NK-92 treated with Interleukin-12 subunit alpha and Interleukin-12 subunit beta, amount 100 ng/mL, for 24 hours (cell line): ENCODE measurements around the gene SCN4B.

ENCODE experiments used
- DNase-seq: peaks from one replicate; lab custom pipeline; 2025; lab: John Stamatoyannopoulos, UW

The SCN4B gene

GRCh38 chr11:118152020-118152551 is 537 bp downstream of the SCN4B start:
- no peak for DNase-seq

GRCh38 chr11:118151431-118151830 is 1.2 kb downstream of the SCN4B start:
- no peak for DNase-seq

DNA sequence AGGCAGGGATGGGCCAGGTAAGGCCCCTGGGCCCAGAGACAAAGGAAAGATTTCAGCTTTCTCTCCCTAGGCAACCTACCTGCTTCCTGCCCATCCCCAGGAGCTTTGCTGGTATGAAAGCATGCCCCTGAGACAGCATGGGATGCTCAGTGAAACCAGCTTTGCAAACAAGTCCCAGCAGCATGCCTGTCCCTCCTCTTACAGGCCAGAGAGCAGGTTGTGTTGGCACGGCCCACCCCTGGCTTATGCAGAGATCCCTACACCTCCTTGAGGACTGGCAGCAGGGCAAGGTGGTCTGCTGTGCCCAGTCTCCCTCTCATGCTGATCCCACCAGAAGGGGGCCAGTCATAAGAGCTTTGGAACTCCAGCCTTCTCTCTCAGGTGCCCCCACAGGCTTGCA is 3.1 kb downstream of the SCN4B start:
- DNase-seq, result no peak

GRCh38 chr11:118148856-118149255 is 3.8 kb downstream of the SCN4B start:
- no peak for DNase-seq

DNA sequence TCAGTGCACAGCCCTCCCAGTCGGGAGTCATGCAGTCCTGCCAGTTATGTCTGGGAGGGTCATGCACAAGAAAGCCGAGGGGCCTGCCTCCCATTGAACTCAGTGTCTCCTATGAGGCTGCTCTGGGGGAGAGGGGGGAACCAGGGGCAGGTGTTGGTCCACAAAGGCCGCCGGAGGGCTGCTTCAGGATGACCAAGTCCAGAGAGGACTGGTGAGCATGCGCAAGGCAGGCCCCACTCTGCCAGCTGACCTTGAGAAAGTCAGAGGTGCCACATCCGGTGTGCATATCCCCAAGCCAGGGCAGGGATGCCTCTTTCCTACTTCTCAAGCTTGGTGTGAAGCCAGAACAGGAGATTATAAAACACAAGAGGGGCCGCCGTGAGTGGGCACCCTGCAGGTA is 4.4 kb downstream of the SCN4B start:
- no peak for DNase-seq

DNA sequence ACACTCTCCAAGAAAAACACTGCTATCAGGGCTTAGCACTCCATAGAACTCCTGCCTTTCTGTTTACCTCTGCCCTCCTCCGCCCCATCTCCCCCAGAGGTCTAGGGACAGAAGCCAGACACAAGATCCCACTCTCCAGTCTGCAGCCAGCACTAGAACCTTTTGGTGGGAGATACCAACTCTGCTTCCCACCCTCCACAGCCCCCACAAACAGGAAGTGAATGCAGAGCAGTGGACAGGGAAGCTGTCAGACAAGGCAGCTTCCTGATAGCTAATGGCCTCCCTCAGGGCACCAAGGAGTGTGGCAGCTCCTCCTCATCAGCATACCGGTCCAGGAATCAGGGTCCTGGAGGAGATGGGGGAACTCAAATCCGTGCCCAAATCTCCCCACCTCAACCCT is 5.1 kb downstream of the SCN4B start:
- no peak for DNase-seq

DNA sequence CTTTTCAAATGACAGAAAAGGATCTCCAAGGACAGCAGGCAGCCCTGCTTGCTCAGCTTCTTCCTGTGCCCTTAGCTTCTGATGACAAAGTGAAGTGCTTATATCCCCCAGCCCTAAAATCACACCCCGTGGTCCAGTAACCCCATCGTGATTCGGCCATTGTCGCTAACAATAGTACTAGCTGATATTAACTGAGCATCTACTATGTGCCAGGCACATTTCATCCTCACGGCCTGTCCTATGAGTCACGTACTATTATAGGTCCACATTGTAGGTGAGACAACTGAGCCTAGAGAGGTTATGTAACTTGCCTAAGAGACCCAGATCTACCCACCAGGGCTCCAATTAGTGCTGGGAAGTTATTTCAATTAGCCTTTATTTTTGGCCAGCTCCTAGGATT is 6.1 kb downstream of the SCN4B start:
- DNase-seq, result no peak

- DNase-seq, result peak; percentile 81
Observed at GRCh38 chr11:118145285-118146227, 7.1 kb downstream of the SCN4B start.

DNA sequence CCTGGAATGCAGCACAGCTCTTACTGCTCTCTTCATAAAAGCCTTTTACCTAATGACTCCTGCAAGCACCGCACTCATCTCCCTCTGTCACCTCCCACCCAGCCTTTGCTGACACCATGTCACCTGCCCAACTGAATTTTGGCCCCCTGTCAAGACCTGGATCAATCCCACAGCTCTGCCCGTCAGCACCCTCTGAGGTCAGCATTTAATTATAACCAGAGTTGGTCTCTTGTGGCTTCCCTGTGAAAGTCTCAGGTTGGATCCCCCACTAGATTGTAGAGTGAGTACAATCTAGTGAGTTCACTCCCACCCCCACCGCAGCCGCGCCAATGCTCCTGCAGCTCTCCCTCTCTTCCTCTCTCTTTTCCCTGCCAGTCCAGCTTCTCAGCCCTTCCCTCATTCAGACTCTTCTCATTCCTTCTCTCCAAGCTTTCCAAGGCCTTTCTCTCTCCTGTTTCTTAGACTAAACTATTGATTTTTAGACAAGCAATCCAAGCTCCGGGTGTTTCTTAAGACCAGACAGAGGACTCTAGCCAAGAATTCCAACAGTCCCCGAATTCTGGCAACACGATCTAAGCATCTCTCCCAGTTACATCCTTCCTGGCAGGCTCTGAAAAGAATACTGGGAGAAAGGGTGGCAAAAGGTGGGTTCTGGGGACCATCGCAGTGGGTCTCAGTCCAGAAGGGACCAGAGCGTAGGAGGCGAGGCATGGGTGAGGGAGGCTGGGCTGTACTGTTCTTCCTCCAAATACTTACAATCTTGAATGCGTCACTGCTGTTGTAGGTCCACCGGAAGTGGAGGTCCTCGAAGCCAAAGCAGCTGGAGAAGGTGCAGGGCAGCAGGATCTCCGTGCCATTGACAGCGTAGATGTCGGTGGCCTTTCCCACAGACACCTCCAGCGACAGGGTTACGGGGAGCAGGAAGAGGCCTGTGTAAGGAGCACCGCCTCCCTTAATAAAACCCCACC is 8.0 kb downstream of the SCN4B start:
- DNase-seq, result no peak

GRCh38 chr11:118143661-118144185 is 8.9 kb downstream of the SCN4B start:
- no peak for DNase-seq

DNA sequence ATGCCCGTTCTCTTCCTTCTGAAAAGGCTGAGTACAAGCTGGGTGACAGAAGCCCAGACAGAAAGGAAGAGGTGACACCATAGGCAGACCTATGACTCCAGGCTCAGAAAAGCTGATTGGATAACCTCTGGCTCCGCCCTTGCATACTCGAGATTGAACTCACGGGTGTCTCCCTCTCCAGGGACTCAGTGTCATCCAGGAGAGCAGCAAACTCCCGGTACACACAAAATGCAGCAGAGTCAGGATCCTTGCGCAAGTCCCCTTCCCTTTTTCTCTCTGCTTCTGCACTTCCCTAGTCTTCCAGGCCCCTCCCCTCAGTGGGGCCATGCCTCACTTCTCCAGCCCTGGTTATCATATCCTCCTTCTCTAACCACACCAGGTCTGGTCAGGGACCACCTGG is 9.8 kb downstream of the SCN4B start:
- DNase-seq, result no peak

DNA sequence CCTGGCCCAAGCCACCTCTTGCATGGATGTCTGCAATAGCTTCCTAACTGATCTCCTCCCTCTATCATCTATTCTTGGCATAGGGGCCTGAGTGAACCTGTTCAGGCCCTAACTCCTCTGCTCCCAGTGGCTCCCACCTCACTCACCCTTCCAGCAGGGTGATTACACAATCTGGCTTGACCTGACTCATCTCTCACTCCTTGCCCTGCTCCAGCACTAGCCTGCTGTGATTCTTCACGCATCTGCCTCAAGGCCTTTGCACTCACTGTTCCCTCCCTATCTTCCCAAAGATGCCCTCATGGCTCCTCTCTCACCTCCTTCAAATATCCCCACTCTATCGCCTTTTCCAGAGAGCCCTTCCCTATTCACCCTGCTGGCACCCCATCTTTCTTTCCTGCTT is 10.5 kb downstream of the SCN4B start:
- no peak for DNase-seq

DNA sequence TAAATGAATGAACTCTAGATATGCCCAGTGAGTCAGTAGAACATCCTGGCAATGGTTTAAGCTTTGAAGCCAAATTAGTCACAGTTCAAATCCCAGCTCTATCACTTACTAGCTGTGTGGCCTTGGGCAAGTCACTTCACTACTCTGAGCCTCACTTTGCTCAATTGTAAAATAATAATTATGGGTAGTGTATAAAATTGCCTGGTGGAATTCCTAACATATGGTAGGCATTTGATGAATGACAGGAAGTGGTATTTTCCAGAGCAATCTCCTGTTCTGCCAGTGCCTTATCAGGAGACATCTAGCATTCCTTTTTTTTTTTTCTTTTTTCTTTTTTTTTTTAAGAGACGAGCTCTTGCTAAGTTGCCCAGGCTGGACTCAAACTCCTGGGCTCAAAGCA is 13.0 kb downstream of the SCN4B start:
- no peak for DNase-seq

DNA sequence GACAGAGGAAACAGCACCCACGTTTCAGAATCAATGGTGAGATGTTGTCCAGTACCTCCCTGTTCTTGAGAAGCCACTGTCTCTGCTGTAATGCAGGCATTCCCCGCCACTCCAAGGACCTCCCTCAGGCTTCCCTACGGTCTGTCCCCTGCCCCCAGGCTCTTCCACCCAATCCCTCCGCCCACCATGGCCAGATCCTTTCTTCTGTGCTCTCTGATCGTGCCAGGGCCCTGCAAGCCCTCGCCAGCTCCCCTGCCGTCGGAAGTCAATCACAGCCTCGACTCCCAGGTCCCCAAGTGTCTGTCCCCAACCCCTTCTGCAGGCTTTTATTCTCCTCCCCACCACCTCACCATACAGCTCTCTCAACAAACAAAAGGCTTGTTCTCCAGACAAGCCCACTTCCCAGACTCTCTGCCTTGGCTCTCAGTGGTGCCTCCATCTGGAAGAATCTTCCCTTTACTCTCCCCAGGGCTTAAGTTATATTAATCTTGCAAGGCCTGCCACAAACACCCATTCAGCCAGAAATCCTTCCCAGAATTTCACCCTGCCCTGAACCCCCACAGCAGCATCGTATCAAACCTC is 13.7 kb downstream of the SCN4B start:
- no peak for DNase-seq

- no peak for DNase-seq
Observed at GRCh38 chr11:118136801-118137200, 15.8 kb downstream of the SCN4B start.

GRCh38 chr11:118136341-118136740 is 16.3 kb downstream of the SCN4B start:
- no peak for DNase-seq

GRCh38 chr11:118135796-118136165 is 16.8 kb downstream of the SCN4B start:
- no peak for DNase-seq

DNA sequence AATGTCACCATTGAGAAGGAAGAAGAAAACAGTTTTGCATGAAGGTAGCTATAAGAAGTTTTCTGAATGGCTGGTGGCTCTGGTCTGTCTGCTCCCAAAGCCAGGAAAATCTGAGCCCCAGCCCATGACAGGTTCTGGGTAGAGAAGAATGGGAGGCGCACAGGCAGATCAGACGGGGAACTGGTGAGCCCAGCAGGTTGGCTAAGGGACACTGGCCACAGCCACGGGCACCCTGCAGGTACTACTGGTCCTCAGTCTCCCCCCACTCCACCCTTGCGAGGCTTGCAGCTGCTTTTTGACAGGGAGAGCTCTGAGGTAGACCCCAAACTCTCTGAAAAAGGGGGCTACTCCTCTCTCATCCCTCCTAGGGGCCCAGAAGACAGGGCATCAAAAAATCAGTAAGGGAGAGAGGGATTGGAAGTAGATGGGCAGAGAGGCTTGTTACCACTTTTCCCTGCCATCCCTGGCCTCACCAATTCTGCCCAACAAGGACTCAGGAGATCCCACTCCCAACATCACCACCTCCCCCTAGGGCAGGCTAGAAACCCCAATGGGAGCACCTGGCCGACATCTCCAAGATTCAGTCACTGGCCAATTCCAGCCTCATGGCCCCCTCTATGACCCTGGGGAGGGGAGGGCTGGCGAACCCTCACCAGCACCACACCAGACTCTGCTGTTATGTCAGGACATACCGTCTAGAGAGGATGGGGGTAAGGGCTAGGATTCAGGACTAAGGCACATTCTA is 17.4 kb downstream of the SCN4B start:
- DNase-seq, result no peak

GRCh38 chr11:118133816-118134215 is 18.8 kb downstream of the SCN4B start:
- no peak for DNase-seq

DNA sequence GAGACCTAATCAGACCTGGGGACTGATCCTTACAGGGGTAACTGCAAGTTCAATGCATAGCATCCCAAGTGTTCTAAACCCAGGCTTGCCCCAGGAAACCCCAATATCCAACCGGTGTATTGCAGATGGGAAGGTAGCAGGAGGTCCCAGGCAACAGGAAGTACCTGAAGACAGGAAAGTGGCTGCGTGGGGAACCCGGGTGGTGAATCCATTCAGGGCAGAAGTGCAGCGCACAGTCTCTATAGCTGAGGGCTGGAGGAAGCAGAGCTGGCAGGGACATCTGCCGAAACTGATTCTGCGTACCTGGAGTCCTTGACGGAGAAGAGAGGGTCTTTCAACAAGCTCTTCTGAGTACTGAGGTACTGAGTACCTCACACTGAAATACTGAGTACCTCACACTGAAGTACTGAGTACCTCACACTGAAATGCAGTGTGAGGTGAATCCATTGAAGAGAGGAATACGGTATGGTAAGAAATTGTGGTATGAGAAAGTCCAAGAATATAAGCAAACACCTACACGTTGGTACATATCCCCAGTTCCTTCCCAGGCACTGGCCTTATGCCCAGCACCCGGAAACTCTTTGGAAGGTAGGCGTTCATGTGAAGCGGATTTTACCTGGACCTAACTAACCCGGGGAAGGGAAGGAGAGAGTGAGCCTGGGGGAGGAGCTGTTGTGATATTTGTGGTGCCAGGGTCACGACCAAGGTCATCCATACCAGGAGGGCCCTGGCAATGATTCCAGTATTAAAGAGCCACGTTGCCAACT is 20.1 kb downstream of the SCN4B start:
- no peak for DNase-seq
